Activated CD8-positive, alpha-beta memory T cell treated with anti-CD3 and anti-CD28 coated beads for 36 hours (primary cell): ENCODE results near the gene SIGLEC6. TPM values are rescaled to one million over a fixed set of nuclear protein-coding genes. Genes with fewer than 3 reads are reported as not detected.

Experiments used
- CTCF ChIA-PET: fragments of 350-600 bp; sonication (Branson Sonifier 250); formaldehyde crosslinking; loops from one replicate; lab custom pipeline; 2021; ENCODE audit warnings: antibody characterized with exemption; lab: Charles Lee
- POLR2A ChIA-PET: fragments of 350-600 bp; sonication (Branson Sonifier 250); formaldehyde crosslinking; loops from one replicate; lab custom pipeline; 2021; ENCODE audit warnings: antibody characterized with exemption; lab: Charles Lee
- total RNA-seq, 2 experiments: library from RNA; stranded (reverse); gene quantifications; one replicate each; pipeline ENCODE4 v1.2.3, GENCODE V29; 2021

SIGLEC6 gene
- total RNA-seq, 2 experiments from 2014 or later: not detected

DNA sequence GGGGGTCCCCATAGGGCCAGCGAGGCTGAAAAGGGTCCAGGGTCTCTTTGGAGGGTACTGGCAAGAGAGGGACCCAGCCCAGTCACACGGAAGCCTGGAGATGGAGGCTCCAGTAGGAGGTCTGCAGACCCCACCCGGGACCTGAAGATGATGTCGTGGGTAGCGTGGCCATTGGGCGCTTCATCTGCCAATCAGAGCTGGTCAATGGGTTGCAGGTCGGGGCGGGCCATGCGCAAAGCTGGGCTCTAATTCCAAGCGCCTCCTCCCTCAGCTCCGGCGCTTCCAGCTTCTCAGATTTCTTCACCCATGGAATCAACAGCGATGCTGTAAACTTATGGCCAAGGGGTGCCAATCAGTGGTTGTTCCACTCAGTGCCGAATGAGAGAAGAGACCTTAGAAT lies 40.8 kb downstream of the SIGLEC6 start:
- CTCF ChIA-PET: no interaction called here
- POLR2A ChIA-PET: no interaction called here

DNA sequence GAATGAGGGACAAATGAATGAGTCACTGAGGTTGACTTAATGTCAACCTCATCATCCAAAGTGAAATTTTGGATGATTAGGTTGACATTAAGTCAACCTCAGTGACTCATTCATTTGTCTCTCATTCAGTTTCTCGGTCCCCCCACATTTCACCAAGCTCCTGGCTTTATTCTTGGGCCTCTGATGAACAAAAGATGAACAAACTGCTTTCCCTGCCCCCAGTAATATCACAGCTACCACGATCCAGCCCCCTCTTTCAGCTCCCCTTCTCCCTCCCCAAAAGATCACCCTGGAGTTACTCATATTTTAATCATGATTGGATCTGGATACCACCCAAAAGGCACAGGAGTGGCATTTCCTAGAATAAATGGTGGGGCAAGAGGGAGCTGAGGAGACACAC lies 42.4 kb downstream of the SIGLEC6 start:
- ChIA-PET CTCF (interaction anchor here (0.7 to 1.1 kb wide), 2 partner anchors 13 to 91 kb away, joined by 3 read pairs; no protein-coding TSS in a partner anchor), POLR2A (no interaction called here)

DNA sequence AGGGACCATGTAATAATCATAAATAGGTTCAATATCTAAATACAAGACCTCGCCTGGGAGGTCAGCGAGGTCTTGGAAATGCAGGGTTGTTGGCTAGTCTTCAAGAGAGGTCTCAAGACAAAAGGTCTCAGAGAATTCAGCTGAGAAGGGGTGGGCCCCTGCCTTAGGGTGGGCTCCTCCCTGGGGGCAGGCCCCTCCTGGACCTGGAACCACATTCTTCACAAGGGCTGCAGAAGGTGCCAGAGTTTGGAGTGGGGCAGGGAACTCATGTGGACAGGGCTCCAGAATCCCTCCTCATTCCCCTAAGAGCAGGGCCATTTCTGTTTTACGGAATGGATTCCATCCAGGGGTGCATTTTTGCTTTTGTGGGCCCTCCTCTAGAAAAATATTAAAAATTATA lies 43.0 kb downstream of the SIGLEC6 start:
- CTCF ChIA-PET: interaction anchor here (0.7 to 1.1 kb wide), 2 partner anchors 13 to 90 kb away, joined by 3 read pairs; no protein-coding TSS in a partner anchor
- POLR2A ChIA-PET: no interaction called here

DNA sequence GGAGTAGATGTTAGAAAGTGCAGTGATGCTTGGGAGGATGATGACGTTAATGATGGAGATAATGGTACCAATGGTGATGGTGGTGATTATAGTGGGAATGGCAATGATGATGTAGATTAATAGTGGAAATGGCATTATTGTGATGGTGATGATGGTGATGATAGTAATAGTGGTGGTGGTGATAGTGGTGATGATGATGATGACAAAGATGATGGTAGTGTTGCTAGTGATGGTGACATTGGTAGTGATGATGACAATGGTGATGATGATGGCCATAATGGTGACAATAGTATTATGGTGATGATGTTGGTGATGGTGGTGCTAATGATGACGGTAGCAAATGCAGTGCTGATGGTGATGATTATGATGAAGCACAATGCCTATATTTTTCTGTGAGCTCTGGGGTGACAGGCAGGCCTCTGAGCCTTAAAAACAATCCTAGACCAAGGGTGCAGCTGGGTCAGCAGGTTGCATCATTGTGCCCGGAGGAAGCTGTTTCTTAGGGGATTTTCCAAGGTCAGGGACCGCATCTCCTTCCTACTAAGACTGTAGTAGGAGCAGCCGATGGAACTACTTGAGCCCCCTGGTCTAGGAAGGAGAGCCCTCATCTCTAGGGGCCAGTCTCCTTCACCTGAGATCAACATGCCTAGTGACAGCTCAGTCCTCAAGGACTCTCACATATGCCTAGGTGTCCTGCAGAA lies 45.4 kb downstream of the SIGLEC6 start:
- CTCF ChIA-PET: interaction anchor here (0.8 kb wide), 1 partner anchor 29 kb away, joined by 3 read pairs; no protein-coding TSS in a partner anchor
- POLR2A ChIA-PET: no interaction called here

DNA sequence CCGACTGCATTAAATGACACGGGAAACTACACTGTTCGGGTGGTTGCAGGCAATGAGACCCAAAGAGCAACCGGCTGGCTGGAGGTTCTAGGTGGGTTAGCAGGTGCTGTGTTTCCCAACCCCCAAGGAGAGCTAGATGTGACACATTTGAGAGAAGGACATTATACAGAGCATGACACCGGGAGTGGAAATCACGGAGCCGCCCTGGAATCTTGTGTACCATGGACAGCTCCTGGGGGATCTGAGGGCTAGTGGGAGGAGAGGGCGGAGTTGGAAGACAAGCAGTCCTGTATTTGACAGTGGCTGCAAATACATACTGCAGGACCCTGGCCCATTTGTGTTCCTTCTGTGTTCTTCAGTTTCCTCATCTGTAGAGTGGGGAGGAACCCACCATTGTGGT lies 50.9 kb downstream of the SIGLEC6 start:
- CTCF ChIA-PET: interaction anchor here (0.6 to 3.1 kb wide), 3 partner anchors 8 to 80 kb away, joined by 3 to 10 read pairs (median 3); no protein-coding TSS in a partner anchor
- POLR2A ChIA-PET: interaction anchor here (0.6 kb wide), 1 partner anchor 85 kb away, joined by 3 read pairs; no protein-coding TSS in a partner anchor

DNA sequence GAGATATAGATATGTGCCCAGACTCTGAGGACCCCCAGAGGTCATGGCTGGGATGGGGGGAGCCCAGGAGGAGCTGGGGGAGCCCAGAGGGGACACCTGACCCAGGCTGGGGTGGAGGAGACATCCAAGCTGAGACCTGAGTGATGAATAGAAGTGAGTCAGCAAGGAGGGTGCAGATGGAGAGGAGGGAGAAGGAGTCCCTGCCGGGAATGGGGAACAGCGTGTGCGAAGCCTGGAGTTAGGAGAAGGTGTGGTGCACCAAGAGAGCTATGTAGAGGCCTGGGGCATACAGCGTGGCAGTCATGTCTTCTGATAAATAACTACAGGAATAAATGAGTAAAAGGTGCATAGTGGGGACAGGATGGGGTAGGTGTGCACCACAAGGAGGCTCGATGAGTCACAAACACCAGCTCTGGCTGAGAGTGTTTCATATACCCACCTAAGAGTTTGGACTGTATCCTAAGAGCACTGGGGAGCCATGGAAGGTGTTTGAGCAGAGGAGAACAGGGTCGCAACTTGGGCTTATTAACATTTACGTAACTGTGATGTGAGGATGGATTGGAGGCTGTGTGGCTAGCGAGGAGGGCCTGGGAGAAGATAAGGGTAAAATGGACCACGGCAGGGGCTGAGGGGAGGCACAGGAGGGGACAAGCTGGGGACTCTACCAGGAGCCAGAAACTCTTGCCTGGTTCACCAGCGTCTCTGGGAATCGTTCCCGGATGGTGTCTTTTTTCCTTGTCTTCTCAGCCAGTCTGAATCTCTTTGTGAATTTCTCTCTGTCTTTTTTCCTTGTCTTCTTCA lies 51.7 kb downstream of the SIGLEC6 start:
- ChIA-PET POLR2A (no interaction called here), CTCF (interaction anchor here (0.6 to 1.6 kb wide), 5 partner anchors 35 to 111 kb away, joined by 3 to 6 read pairs (median 3); partner anchors contain the start of gene CLDND2)

DNA sequence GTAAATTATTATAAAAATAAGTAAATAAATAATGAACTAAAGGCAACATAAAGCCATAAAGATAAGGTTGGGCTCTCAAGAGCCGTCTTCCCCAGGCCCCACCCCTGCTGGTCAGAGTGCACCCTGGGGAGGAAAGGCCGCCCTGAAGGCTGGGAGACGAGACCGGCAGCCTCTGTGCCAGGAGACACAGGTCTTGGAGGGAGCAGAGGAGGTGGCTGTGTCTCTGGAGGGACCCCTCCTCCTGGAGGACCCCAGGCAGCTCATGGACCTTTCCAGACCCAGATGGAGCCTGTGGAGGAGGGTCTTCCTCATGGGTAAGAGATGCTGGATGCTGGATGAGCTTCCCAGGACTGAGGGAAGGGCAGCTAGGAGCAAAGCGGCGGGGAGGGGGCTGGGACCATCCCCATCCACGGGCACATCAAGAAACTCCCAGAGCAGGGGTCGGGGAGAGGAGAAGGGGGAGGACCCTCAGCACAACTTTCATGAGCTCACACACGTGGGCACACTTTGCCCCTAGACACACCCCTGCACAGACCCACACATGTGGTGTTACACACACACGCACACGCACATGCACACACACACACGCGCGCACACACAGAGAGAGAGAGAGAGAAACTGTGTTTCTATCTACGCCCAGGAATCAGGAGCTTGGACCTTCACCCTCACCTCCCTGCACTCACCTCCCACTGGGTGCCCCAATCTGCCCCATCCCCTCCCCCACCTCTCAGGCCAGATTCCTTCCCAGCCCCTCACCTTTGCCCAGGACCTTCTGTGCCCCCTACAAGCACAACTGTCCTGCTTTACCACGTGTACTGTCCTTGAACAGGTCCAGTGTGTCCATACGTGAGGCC lies 52.9 kb downstream of the SIGLEC6 start, which contains the start of gene CEACAM18:
CEACAM18 (plus strand) TSS at position 159 of the 854 bp plus-strand sequence.
- ChIA-PET CTCF (interaction anchor here (1.6 kb wide), 1 partner anchor 36 kb away, joined by 6 read pairs; no protein-coding TSS in a partner anchor), POLR2A (no interaction called here)

DNA sequence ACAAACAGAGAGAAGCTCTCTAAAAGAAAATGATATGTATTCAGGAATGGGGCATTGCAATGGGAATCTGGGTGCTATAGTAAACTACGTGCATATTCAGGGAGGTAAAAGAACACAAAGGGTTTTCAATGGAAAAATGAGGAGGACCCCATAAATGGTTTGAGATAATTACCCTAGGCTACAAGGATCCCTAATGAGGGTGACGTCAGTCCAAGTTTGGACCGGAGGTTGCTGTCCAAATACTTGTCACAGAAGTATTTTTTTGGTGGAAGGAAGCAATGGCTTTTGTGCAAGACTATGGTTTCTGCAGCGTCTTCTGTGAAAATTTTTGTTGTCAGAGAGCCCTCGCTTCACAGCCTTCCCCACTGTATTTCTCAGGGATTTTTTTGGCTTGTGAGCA lies 54.1 kb downstream of the SIGLEC6 start:
- POLR2A ChIA-PET: no interaction called here
- CTCF ChIA-PET: no interaction called here

DNA sequence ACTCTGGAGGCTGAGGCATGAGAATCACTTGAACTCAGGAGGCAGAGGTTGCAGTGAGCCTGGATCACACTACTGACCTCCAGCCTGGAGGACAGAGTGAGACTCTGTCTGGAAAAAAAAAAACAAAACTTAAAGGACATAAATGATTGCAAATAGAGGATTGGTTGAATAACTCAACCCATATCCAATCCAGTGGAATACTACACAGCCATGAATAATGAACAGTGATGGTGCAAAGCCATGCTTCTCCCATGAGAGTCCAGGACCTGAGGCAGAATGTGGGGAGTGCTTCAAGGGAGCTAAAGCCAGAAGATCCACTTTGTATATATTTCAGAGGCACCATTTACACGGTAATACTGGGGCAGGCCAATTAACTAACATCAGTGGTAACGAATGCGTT lies 55.3 kb downstream of the SIGLEC6 start:
- ChIA-PET POLR2A (no interaction called here), CTCF (interaction anchor here (0.8 to 4.0 kb wide), 2 partner anchors 13 to 39 kb away, joined by 3 to 32 read pairs; no protein-coding TSS in a partner anchor)

DNA sequence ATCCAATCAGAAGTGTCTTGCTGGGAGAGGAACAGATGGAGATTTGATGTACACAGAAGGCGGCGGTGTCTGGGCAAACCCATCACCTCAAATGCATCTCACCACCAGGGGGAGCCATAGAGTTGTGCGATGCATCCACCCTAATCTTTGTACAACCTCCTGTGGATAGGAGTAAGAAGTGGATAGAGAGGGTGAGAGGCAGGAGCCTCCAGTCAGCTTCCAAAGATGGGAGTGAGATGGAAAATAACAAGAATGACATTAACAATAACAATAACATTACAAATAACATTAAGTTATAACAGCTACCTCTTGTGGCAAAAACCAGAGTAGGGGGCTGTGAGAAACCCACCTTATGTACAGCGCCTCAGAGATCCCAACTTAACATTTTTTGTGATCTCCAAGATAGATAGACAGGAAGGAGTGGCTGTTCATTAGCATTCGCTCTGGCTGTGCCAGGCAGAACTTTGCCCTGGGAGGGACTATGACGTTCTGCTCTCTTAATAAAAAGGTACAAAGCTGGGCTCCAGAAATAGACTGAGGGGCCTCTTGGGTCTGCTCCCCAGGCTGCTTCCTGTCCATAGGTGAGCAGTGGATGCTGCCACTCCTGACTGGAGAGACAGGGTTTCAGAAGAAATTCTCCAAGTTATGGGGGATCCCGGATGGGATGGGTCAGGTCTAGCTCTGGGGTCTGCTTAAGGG lies 58.3 kb downstream of the SIGLEC6 start:
- ChIA-PET POLR2A (interaction anchor here (0.6 kb wide), 1 partner anchor 40 kb away, joined by 3 read pairs; no protein-coding TSS in a partner anchor), CTCF (interaction anchor here (0.5 to 4.0 kb wide), 22 partner anchors 9 to 603 kb away, joined by 3 to 32 read pairs (median 4); partner anchors contain the start of gene SIGLEC10)

DNA sequence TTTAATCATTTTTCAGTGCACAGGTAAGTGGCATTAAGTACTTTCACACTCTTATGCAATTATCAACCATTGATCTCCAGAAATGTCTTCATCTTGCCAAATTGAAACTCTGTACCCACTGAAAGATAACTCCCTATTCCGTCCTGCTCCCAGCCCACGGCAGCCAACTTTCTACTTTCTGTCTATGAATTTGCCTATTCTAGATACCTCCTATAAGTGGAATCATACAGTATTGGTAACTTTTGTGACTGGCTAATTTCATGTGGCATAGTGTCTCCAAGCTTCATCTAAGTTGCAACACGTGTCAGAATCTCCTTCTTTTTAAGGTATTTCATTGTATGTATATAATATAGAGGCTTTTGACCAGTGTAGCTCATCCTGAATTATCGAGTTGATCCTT lies 58.9 kb downstream of the SIGLEC6 start:
- POLR2A ChIA-PET: interaction anchor here (0.6 kb wide), 1 partner anchor 40 kb away, joined by 3 read pairs; no protein-coding TSS in a partner anchor
- CTCF ChIA-PET: interaction anchor here (0.6 to 4.0 kb wide), 17 partner anchors 9 to 604 kb away, joined by 3 to 32 read pairs (median 5); no protein-coding TSS in a partner anchor

DNA sequence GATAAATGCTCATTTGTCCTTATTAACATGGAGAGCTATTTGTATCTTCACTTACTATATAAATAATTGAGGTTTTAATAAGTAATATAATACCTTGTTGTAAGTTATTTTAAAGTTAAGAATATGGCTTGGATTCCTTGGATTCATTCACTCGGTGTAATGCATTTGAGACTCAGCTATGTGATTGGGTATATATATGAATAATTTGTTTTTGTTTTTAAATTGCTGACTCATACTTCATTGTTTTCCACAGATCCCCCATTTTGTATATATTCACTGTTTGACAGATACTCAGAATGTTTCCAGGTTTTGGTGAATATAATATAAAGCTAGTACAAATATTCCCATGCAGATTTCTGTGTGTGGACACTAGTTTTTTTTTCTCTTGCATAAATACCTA lies 59.9 kb downstream of the SIGLEC6 start:
- ChIA-PET POLR2A (no interaction called here), CTCF (interaction anchor here (0.7 to 3.0 kb wide), 4 partner anchors 24 to 50 kb away, joined by 4 to 9 read pairs (median 4); no protein-coding TSS in a partner anchor)

DNA sequence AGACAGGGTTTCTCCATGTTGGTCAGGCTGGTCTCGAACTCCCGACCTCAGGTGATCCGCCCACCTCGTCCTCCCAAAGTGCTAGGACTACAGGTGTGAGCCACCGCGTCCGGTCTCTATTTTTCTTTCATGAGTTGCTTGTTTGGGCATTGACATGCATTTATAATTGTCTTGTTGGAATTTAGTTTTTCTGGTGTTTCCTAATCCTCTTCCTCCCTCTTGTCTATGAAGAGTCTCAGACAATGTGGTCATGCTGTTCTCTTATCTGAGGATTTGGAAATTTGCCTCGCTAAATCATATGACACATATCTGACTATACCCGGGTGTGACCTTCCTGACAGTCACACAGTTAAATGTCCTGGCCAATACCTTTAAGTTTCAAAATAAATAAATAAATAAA lies 60.5 kb downstream of the SIGLEC6 start:
- ChIA-PET CTCF (interaction anchor here (0.6 to 3.0 kb wide), 3 partner anchors 43 to 177 kb away, joined by 3 to 9 read pairs (median 4); no protein-coding TSS in a partner anchor), POLR2A (no interaction called here)

DNA sequence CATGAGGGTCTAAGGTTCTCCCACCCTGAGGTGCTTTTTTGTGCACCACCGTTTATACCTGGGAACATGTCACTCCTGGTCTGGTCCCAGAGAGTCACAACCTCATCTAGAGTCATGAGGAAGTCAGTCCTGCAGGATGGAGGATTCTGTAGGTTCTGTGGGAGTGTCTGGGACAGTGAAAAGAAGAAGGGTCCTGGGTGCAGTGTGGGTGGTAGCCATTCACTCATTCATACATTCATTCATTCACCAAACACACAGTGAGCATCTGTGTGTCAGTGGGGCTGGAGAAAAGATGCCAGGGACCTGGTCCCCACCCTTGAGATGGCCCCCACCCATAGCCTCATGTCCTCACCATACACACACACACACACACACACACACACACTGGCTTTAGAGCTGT lies 61.8 kb downstream of the SIGLEC6 start:
- POLR2A ChIA-PET: no interaction called here
- CTCF ChIA-PET: interaction anchor here (0.7 to 1.8 kb wide), 2 partner anchors 48 to 115 kb away, joined by 3 to 7 read pairs; no protein-coding TSS in a partner anchor

DNA sequence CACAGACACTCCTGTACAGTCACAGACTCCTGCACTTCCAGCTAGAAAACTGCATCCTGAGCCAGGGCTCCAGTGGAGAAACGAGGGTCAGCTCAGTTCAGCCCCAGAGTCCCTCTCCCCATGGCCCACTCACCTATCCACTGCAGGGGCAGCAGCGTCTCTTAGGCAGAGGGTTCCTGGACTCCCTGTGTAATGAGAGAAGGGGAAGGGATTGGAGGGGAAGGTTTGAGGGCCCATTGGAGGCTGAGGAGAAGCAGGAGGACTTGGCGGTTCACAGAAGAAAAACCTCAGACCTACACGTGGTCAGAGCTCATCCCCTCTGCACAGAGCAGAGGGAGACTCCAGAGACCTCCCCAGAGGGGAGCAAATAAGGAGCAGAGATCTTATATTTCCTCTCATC lies 62.3 kb downstream of the SIGLEC6 start:
- ChIA-PET POLR2A (no interaction called here), CTCF (interaction anchor here (1.8 kb wide), 1 partner anchor 48 kb away, joined by 7 read pairs; no protein-coding TSS in a partner anchor)

DNA sequence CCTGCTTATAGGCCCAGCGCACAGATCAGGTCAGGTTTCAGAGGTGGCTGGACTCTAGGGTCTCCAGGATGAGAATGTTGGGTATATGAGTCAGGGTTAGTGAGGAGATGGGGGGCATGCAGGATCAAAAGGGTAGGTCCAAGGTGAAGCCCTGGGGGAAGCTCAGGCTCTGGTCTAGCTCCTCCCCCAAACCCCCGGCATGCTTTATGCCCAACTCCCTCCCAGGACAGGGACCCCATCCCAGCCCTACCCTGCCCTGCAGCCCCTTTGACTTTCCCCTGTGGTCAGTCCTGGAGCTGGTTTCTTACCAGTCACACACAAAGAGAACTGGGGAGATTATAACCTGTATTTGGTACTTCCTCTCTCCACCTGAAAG lies 62.9 kb downstream of the SIGLEC6 start:
- CTCF ChIA-PET: interaction anchor here (1.8 kb wide), 1 partner anchor 47 kb away, joined by 7 read pairs; no protein-coding TSS in a partner anchor

DNA sequence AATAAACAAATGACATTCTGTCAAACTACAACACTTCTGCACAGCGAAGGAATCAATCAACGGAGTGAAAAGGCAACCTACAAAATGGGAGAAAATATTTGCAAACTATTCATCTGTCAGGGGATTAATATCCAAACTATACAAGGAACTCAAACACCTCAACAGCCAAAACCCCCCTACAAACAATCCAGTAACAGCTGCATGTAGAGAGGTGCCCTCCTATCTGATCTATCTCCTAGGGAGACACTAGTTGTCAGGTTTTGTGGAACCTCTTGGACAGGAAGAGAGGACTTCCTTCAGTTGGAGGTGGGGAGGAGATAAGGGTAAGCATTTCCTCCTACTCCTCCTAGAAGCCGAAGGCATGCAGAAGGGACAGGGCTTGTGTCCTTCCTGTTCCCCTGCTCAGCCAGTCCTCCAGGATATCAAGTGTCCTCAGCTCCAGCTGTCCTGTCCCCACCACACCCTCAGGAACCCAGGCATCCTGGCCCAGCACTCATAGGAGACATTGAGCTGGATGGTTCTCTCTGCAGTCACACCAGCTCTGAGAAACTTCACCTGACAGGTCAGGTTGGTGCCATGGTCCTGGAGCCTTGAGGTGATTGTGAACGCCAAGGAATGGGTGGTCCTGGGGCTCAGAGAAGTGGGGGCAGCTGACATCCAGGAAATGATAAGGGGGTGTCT lies 63.5 kb downstream of the SIGLEC6 start:
- ChIA-PET POLR2A (no interaction called here), CTCF (interaction anchor here (0.7 to 1.8 kb wide), 3 partner anchors 46 to 47 kb away, joined by 3 to 7 read pairs (median 4); no protein-coding TSS in a partner anchor)

More for the DNA sequence above, 62.9 kb downstream of the SIGLEC6 start:
- POLR2A ChIA-PET: no interaction called here
